GM12872 (cell line): Measurements from ENCODE around the gene SERTAD2.

Source experiments
- TF ChIP-seq, protein P1 (sequence below): IDR thresholded peaks from 3 replicates; pipeline ENCODE4 v1.5.1; 2011; ENCODE audit warnings: low read depth, mild to moderate bottlenecking, low read length, moderate library complexity; ENCODE audit not compliant: insufficient read depth

The SERTAD2 gene

DNA sequence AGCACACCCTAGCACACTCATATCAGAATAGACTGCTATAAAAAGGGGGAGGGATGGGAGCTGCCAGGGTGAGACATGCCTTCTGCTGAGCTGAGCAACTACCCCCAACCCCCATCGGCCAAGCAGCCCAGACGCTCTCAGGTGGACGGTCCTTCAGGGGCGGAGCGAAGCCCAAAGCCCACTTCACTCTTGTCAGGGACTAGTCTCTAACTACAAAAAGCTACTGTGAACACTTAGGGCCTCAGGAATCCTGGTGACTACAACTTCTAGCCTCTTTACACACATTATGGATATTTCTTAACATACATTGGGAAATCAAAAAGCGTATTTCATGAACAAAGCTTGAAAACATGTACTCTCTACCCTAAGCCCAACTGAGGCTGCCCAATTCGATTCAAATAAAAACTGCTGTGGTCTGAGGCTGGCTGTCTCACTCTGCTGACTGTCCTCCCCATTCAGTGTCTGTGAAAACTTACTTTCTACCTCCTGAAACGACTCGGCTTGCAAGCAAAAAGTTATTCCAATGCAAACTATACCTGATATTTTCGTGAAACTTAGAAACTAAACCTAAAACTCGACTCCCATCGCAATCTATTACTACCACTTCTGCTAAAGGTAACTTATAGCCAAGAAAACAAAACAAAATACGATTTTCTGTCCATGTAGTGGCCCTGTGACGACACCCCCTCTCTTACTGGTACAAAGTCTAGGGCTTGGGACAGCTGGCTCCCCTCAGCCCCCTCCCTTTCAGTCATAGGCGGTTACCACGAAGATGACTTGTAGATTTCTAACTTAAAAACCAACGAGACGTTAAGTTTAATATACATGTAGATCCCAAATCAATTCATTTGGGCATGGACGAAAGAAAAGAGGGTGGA is 1.2 kb downstream of the SERTAD2 start:
- TF ChIP-seq, protein P1, sequence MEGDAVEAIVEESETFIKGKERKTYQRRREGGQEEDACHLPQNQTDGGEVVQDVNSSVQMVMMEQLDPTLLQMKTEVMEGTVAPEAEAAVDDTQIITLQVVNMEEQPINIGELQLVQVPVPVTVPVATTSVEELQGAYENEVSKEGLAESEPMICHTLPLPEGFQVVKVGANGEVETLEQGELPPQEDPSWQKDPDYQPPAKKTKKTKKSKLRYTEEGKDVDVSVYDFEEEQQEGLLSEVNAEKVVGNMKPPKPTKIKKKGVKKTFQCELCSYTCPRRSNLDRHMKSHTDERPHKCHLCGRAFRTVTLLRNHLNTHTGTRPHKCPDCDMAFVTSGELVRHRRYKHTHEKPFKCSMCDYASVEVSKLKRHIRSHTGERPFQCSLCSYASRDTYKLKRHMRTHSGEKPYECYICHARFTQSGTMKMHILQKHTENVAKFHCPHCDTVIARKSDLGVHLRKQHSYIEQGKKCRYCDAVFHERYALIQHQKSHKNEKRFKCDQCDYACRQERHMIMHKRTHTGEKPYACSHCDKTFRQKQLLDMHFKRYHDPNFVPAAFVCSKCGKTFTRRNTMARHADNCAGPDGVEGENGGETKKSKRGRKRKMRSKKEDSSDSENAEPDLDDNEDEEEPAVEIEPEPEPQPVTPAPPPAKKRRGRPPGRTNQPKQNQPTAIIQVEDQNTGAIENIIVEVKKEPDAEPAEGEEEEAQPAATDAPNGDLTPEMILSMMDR: no peak

DNA sequence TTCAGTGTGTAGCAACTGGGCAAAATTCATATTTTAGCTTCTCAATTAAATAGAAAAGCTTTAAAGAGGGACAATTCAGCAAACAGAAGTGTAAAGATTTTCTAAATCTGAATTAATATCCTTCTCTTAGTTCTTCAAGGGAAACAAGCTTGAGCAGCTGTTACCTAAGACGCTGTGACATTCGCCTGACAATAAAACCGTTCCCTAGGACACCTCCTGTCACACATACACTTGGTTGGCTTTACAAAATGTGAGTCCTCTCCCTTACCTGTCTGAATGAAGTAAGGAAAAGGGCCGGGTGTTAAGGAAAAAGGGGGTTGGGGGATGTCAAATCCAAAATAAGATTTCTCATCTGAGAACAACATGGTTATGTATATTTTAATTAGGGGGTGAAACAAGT is 2.1 kb downstream of the SERTAD2 start:
- TF ChIP-seq, protein P1: no peak

DNA sequence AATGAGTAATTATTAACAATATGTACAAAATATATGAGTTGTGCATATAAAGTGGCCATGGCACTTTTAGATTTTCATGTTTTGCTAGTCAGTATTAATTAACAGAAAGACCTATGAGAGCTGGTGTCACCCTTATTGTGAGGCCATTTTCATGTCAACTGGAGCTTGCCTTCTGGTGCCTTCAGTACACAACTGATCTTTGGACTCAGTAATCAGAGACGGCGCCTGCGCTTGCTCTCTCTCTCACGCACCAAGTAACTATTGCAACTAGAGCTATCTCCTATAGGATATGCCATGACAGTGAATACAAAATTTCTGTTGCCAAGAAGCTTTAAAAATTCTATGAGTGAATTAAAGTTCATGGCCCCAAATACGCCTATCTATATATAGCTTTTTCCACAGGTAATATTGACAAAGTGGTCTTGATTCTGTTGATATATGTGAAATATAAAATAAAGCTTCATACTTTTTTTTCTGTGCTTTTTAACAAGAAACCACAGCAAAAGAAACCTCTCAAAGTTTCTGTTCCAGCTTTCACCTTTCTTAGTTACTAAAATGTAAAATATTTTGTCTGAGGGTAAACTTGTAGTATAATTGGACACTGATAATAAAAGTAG is 2.9 kb downstream of the SERTAD2 start:
- TF ChIP-seq, protein P1: no peak

DNA sequence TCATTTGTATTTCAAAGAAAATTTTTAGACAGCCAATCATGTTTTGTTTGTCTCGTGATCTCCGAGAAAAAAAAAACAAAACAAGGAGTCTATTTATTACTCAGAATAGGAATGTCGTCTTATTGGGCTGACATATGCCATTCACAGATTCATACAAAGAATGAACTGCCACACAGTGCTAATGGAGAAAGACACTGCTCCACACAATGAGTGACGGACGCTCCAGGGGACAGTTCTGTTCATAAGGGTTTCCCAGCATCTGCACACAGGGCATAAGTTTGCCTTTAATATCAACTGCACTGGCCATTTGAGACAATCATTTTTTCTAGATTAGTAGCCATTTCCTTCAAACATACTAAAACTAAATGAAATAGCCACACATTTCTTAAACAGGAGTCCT is 3.4 kb downstream of the SERTAD2 start:
- TF ChIP-seq, protein P1: no peak

DNA sequence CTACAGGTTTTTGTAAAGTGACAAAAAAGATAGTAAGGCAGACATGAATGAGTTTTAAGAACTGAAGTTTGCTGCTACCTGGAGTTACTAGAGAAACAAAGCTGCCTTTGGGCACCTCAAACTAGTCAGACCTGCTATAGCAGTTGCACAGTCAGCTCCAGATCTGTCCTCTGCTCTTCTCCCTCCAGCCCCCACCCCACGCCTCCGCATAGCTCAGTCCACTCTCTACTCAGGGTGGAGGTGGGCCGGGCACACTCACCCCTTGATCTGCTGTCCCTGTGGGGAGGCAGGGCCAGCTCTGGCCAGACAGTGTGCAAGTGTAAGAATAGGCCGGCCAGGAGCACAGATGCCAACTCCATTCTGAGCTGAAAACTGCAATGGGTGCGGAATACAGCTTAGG is 4.1 kb downstream of the SERTAD2 start:
- TF ChIP-seq, protein P1: no peak

DNA sequence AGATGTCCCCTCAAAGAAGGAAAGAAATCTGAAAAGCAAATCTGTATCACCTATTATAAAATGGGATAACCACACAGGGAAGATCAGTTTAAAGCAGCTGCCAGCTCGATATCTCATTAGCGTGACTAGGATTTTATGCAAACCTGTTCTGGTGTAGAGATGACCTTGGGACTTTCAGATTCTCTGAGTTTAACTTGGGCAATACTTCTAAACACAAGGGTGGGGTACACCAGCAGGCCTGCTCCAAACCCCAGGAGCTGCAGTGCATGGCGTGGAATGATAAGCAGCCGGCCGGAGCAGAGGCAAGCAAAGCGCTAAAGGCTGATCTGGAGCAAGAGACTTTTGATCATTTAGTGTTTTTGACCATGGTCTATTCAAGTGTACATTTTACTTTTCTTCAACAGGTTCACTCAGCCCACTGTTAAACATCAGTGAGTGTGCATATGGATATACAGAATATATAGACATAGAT is 4.7 kb downstream of the SERTAD2 start:
- TF ChIP-seq, protein P1: no peak

DNA sequence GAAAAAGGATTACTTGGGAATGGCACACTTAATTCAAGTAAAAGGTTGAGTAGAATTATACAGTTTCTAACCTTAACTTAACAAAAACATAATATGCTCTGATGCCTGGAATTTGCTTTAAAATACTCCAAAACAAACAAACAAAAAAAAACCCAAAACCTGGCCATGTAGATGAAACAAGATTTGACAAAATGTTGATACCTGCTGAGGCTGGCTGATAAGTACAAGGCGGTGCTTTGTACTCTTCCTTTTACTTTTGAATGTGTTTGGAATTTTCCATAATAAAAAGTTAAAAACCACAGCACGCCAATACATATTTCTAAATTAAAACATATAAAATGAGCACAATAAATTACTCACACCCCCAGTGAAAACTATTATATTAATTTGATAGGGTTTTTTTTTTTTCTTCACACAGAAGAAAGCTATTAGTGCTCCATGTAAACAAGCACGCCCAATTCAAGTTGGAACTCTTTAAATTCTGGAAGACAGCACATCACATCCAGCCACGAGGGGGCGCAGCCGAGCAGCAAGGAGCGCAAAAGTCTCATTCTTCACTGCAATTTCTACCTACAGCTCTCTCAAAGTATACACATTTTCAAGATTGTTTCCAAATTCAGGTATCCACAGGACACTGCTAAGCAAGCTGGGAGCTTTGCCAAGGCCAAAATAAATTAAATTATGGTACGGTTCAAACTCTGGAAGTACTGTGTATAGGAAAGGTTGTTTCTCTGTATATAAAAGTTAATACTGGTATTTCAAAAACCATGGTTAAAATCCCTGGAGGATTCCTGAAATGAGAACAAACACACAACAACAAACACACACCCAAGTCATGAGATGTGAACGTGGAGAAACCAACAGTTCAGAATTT is 7.5 kb downstream of the SERTAD2 start:
- TF ChIP-seq, protein P1: peak; percentile 88
